T1000 (cell line): Measurements from ENCODE around the gene XKR7.
A peak's percentile ranks its signal among the peaks of the same experiment; 100 is the strongest.
"Not testable (repeated sequence)": the region's sequence is repeated elsewhere in the genome, so short reads cannot be mapped to it uniquely, and the experiment has no call there.

ENCODE experiments used
- DNase-seq: peaks from one replicate; lab custom pipeline; 2025; ENCODE audit warnings: mixed read lengths; lab: John Stamatoyannopoulos, UW

XKR7 gene

DNA sequence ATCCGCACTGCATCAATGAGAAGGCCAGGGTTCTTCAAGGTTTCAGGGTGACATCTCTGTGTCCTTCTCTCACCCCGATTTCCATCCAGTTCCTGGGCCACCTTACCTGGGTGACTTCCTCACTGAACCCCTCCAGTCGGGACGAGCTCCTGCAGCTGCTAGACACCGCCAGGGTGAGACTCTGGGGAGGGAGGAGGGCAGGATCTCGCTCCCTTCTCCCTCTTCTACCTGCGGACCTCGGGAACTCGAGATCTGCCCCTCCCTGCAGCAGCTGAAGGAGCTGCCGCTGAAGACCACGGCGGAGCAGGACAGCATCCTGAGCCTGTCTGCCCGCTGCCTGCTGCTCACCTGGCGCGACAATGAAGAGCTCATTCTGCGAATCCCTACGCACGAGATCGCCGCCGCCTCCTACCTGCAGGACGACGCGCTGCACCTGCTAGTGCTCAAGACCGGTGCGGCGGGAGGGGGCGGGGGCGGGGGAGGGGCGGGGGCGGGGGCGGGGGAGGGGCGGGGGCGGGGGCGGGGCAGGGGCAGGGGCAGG lies 49.8 kb downstream of the XKR7 start:
- DNase-seq, result no peak

DNA sequence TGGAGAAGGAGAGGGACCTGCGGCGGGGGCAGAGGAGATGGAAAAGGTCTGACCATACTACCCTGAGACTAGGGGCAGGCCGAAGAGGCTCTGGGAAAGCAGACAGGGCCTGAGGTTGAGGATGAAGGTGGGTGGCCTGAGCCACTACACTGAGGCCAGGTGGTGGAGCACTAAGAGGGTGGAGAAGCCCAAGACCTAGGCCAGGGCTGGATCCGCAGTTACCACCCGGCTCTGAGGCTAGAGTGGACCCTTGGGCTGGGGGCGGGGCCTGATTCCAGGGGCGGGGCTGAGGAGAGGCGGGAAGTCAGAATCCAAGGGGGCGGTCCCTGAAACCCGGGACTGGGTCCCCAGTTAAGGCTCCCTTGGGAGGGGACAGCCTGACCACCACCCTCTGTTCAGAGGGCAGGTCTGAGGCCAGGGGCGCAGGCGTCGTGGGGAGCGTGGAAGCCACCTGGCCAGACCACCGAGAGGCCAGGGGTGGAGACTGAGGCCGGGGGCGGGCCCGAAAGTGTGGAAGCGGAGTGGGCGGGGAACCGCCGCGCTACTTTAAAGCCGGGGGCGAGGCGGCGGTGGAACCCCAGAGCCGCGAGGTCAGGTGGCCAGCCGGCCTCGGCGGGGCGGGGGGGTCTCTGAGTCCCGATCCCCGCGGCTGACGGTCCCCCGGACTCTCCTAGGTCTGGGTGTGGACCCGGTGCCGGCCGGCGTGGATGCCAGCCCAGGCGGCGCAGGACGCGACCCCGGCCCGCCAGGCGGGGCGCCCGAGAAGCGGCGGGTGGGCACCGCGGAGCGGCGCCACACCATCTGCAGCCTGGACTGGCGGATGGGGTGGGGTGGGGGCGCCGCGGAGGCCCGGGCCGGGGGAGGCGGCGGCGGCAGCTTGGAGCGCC lies 50.6 kb downstream of the XKR7 start:
- DNase-seq, result no peak

DNA sequence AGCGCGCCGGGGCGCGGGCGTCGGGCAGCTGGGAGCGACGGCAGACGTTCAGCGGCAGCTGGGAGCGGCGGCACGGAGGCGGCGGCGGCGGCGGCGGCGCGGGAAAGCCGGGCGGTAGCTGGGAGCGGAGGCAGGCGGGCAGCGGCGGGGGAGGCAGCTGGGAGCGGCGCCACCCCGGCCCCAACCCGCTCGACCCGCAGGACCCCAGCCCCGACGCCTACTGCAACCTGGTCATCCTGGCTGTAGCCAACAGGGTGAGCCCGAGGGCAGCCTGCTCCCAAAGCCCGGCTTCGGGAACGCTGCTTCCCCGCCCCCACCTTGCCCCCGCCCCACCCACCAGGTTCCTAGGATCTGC lies 51.2 kb downstream of the XKR7 start:
- no peak for DNase-seq

DNA sequence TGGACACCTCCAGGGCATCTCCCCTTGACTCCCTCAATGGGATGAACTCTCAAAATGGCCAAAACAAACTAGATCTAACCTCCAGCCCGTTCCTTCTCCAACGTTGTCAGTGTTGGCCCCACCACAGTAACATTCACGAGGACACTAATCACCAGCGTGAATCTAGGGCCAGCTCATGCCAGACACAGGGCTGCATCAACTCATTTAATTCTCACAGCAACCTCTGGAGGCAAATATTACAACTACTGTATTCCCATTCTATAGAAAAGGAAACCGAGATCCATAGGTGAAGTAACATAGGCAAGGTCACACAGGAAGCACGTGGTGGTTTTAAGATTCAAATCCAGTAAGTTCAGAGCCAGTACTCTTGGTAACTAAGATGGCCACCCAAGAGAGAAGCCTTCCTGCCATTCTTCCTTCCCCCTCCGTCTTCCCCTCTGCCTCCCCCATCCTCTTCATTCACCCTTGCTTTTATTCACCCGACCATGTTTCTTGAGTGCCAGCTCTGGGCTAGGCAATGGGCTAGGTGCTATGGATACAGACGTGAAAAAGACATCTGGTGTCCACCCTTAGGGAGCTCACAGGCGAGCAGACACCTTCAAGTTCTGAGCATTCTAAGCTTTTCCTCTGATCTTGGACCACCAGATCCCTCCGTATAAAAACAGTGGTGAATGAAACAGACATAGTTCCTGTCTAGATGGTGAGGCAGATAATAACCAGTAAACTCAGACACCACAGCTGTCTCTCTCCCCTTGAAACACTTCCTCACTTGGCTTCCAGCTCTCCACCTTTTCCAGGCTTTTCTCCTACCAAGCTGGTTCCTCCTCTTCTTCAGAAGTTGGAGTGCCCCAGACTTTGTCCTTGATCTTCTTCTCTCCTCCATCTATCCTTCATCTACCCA lies 51.9 kb downstream of the XKR7 start:
- DNase-seq, result no peak

DNA sequence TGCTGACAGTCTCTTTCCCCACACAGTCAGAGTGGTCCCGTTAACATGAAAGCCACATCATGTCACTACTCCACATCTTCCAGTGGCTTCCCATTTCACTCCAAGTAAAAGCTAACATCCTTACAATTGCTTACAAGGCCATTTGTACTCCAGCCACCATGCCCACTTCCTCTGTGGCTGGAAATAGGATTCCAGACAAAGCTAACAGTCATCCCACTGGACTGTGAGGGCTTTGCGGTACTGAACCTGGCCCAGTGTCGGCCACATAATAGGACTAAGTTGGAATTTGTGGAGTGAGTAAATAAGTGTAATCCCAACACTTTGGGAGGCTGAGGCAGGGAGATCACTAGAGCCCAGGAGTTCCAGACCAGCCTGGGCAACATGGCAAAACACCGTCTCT lies 53.1 kb downstream of the XKR7 start:
- DNase-seq, result no peak

DNA sequence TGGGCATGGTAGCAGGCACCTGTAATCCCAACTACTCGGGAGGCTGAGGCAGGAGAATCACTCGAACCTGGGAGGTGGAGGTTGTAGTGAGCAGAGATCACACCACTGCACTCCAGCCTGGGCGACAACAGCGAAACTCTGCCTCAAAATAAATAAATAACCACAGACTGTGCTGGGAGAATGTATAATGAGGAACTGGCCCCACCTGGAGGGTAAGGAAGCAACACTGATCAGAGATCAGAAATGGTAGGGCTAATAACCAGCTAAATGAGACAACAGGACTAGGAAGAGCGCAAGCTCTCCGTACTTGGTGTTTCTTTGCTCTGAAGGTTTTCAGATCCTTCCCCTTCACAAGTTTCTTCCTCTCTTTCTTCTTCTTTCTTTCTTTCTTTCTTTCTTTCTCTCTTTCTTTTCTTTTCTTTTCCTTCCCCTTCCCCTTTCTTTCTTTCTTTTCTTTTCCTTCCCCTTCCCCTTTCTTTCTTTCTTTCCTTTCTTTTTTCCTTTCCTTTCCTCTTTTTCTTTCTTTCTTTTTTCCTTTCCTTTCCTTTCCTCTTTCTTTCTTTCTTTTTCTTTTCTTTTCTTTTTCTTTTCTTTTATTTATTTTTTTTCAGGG lies 56.8 kb downstream of the XKR7 start:
- no peak for DNase-seq

DNA sequence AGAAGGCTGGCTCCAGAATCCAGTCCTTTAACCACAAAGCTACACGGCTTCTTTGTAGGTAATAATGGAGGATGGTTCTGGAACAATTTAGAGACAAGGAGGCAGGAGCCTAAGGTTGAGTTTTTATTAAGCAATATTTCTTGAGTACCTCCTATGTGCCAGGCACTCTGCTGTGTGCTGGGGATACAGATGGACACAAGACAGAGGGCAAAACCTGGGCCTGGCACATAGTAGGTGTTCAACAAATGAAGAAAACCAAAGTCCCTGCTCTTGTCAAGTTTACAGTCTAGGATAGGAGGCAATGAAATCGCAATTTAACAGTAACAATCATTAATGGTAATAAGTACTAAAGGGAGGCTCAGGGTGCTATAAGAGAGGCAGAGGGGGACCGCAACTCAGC lies 59.7 kb downstream of the XKR7 start:
- no peak for DNase-seq

DNA sequence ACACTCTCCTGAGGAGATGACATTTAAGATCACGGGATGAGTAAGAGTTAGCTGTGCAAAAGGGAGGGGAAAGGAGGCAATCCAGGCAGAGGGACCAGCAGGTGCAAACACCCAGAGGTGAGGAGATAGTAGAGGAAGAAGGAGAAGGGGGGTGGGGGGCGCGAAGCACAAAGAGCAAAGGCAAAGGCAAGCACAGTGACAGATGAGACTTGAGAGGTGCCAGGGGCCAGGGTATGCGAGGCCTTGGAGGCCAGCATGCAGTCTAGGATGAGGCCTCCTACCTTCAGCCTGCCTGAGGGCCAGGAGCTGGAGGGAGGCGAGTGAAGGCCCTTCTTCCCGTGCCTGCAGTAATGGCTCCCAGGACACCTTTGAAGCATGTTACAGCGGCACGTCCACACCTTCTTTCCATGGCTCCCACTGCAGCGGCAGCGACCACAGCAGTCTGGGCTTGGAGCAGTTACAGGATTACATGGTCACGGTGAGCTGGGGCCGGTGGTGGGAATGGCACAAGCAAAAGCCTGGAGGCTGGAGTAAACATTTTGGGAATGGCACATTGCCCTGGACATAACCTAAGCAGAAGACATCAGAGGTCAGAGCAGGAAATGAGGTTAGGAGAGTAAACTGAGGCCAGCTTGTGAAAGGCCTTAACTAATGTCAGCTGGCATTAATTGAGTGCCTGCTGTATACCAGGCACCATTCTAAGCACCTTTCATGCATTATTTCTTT lies 60.9 kb downstream of the XKR7 start:
- no peak for DNase-seq

DNA sequence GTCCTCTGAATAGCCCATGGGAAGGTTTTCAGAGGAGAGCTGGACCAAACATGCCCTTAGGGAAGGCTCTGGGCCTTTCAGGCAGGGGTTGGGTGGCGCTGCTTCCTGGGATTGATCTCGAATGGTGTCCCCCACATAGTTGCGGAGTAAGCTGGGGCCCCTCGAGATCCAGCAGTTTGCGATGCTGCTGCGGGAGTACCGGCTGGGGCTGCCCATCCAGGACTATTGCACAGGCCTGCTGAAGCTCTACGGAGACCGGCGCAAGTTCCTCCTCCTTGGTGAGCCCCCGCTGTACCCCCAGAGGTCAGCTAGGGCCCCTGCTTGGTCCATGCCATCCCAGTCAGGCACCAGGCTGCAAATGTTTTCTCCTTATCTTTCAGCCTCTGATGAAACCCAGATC lies 61.6 kb downstream of the XKR7 start:
- no peak for DNase-seq

DNA sequence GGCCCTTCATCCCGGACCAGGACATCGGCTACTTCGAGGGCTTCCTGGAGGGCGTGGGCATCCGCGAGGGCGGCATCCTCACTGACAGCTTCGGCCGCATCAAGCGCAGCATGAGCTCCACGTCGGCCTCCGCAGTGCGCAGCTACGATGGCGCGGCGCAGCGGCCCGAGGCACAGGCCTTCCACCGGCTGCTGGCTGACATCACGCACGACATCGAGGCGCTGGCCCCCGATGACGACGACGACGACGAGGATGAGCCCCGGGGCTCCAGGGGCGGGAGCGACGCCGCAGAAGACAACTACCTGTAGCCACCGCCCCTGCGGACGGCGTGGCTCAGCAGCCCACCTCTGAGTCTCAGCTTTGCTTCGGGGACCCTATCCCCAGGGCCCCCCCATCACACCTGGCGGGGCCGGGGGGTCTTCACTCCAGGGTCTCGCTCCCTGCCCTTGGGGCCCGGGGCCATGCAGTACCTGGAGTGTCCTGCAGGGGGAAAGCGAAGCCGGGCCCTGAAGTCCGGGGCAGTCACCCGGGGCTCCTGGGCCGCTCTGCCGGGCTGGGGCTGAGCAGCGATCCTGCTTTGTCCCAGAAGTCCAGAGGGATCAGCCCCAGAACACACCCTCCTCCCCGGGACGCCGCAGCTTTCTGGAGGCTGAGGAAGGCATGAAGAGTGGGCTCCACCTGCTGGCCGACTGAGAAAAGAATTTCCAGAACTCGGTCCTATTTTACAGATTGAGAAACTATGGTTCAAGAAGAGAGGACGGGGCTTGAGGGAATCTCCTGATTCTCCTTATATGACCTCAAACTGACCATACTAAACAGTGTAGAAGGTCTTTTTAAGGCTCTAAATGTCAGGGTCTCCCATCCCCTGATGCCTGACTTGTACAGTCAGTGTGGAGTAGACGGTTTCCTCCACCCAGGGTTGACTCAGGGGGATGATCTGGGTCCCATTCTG lies 63.3 kb downstream of the XKR7 start:
- peak; percentile 9 for DNase-seq

DNA sequence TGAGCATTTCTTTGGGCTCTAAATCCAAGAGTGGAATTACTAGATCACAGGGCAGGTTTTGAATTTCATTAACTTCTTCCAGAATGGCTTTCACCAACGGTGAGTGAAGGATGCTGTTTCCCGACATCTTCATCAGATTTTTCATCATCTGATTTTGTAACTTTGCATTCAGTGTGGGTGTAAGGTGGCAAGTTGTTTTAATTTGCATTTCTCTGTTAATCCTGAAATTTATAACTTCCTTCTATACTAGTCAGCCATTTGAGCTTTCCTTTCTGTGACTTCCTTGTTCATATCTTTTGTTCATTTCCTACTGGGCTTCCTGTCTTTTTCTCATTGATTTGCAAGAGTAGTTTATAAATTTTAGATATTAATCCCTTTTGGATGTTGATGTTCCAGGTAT lies 65.4 kb downstream of the XKR7 start:
- no peak for DNase-seq

DNA sequence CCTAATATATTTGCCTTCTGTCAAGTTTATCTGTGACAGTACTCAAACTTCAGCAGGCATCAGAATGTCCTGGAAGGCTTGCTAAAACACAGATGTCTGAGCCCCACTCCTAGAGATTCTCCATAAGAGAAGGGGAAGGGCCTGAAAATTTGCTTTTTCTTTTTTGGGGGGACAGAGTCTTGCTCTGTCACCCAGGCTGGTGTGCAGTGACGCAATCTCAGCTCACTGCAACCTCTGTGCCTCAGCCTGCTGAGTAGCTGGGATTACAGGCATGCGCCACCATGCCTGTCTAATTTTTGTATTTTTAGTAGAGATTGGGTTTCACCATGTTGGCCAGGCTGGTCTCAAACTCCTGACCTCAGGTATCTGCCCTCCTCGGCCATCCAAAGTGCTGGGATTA lies 65.8 kb downstream of the XKR7 start:
- DNase-seq, result not testable (repeated sequence)

DNA sequence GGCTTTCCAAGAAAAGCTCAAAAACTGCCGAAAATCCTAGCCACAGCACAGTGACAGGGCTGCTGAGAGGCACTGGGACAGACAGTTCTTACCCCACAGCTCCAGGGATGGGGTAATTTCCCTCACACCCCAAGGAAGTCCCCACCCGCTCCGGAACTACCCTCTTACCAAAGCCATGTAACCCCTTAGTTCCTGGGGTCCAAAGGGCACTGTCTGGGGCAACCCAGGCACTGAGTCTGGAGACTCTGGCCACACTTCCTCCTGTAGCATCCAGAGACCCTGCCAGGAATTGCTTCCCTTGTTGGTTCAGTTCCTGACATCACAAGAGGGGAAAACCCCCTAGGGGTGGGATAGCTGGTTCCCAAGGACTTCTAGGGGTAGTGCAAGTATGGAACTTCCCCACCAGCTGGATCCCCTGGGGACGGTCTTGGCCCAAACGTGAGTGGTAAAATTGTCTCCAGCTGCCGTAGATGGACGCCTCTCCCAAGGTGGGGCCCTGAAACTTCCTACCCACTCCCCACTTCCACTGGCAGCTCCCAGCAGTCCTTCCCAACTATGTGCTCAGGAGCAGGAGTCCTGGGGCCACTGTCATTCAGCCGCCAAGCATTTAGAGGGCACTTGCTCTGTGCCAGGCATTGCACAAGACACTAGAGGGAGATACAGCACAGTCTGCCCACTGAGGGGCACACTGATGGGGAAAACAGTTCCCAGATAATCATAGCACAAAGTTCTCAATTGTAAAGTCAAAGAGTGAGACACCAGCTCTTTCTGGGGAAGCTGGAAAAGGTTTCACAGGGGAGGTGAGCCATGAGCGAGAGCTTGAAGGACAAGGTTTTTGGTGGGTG lies 66.9 kb downstream of the XKR7 start:
- DNase-seq, result no peak

DNA sequence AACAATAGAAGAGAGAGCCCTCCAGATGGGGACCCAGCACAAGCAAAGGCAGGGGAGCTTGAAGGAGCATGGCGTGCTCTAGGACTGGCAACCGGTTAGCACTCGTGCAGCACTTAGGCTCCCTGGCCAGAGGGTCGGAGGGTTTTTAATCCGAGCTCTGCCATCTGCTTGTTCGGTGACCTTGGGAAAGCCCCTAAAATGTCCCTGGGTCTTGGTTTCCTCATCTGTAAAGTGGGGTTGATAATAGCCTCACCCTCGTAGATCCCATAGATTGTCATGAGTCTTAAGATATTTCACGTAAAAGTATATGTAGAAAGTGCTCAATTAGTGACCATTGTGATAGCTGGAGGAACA lies 67.5 kb downstream of the XKR7 start:
- DNase-seq, result no peak

DNA sequence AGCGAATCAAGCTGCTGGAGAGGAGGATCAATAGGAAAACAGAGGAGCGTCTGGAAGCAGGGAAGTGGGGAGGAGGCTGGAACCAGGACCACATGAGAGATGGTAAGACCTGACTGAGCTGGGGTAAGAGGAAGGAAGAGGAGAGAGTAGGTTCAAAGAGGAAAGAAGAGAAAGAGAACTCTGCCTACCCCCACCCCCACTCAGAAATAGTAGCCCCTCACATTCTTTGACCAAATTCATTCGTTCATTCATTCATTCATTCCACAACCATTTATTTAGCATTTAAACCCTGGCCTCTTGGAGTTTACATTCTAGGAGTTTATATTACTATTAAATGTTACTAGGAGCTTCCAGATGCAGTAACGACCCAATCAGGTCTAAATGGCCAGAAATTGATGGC lies 68.3 kb downstream of the XKR7 start:
- no peak for DNase-seq

DNA sequence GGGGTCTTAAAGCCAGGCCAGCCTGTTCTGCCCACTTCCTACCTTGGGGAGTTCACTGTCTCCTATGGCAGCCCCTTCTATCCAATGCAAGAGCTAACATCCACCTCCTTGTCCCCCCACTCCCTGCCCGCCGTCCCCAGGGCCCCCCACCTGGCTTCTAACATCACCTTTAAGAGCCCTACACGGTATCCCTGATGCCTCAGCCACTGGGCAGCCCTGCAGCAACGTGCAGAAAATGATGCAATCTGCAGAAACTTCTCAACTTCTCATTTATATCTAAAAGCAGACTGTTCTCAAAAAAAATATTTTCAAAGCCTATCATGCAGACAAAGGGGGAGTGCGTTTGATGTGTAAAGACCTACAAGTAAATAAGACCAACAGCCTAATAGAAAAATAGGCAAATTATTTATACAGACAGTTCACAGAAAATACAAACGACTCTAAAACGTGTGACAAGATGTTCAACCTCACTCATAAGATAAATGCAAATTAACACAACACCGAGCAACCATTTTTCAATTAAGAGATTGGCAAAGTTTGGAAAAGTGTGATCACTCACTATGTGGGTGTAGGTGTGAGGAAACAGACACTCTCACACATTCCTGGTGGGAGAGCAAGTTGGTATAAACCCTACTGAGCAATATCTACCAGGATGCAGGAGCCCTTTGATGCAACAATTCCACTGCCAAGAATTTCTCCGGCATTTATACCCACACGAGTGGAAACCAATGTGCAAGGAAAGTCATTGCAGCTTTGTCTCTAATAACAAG lies 69.0 kb downstream of the XKR7 start:
- DNase-seq, result no peak

DNA sequence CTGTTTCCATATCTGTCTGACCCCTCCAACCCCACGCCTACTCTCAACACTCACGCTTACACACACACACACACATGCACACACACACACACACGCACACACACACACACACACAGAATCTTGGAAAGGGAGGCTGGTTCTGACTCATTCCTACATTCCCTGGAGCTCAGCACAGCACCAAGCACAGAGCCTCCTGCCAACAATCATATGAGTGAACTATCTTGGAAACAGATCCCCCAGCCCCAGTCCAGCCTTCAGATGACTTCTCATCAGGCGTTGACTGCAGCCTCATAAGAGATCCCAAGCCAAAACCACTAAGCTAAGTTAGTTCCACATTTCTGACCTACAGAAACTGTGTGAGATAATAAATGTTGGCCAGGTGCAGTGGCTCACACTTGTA lies 70.0 kb downstream of the XKR7 start:
- no peak for DNase-seq

DNA sequence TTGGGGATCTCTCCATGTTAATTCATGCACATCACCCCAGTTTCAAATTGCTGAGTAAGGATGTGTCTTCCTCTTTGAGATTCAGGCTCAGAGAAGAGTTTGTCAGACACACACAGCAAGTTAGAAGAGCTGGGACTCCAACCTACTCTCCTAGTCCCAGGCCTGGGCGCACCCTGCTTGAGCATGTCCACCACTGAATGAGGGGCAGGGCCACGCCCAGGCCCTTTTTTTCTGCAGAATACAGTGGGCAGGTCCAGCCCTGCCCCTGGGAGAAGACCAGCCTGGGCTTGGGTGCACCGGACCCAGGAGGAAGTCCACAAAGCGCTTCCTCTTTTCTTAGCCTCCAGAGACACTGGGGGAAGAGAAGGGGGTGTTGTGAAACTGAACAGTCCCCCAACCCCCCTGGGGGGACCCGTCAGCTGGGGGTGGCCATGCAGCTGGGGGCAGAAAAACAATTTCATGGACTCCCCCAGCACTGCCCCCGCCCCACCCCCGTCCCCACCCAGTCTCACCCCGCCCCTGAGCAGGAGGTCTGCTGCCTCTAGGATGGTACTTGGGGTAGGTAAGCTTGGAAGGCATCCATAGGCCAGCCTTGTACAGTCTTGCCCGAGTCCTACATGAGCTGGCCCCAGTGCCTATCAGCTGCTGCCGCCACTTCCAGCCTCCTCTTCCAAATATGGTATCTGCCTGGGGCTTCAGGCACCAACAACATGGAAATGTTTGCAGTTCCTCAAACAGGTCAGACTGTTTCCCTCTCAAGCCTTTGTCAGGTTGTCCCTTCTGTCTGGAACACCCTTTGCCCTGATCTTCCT lies 72.4 kb downstream of the XKR7 start:
- no peak for DNase-seq
